Activated CD8-positive, alpha-beta memory T cell treated with anti-CD3 and anti-CD28 coated beads for 4 hours (primary cell): ENCODE data around the gene UNC13C.

Experiments
- DNase-seq, 2 donors: peaks; one replicate each; pipeline ENCODE4 v3.0.0-alpha.2; 2020; ENCODE audit warnings: low read depth in 2 of 2

UNC13C gene

DNA sequence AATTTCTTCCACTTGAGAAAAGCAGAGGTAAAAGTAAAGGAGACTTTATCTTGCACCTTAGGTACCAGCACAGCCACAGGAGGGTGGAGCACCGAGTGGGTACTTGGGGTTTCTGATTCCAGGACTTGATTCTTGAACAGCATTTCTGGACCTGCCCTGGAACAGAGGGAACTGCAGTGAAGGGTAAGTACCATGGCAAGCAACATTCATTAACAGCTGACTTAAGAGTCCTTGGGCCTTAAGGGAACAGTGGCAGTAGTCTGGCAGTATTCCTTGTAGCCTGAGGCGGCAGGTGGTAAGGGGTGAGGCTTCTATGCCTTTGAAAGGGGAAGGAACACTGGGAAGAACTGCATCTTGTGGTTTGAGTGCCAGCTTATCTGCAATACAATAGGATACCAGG, 666.6 kb downstream of the UNC13C start:
- DNase-seq: no peak

DNA sequence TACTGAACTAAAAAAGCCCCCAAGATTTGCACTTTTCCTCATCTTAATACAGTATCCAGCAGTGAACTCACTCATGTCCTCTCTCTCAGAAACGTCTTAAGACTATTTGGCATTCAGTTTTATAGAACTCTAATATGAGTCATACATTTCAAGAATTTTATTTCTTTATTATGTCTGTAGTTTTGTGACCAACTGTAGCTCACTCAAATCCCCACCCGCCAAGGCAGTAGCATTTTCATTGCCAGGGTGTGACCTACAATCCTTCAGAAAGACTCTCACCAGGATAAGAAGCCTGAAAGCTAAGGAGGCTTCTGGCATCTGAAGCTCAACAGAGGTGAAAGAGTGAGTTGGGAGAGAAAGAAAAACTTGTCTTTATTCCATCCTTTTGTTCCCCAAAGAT, 681.4 kb downstream of the UNC13C start:
- no peak for DNase-seq

DNA sequence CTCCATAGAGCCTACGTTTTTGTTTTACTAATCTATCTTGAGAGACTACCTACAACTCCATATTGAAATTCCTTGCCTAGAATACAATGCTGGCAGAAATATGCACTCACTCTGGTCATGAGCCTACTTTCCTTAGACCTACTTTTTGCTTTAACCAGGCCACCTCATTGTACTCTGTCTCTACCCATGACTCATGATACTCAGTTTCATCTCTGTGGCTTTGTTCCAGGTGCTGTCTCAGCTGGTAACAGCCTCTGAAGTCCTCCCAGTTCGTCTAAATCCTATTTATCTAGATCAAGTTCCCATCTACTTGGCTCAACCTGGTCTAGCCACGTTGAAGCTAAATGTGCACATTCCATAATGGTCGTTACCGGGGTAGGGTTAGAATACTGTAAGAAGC, 682.1 kb downstream of the UNC13C start:
- DNase-seq: no peak

DNA sequence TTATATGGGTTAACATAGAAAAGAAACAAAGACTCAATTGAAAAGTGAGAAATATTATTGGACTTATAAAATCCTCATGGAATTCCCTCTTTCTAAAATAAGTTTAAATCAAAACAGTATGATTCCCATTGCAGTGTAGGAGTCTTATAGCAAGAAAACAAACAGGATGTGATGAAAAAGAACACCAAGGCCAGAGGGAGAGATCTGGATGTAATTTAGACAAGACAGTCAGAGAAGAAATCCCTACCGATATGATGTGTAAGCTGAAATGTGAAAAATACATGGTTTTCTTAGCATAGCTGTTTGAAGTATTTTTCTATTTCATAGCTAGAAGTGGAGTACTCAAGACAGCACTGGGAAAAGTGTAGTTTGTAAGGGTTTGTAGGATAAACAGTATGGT, 697.0 kb downstream of the UNC13C start:
- DNase-seq: no peak

DNA sequence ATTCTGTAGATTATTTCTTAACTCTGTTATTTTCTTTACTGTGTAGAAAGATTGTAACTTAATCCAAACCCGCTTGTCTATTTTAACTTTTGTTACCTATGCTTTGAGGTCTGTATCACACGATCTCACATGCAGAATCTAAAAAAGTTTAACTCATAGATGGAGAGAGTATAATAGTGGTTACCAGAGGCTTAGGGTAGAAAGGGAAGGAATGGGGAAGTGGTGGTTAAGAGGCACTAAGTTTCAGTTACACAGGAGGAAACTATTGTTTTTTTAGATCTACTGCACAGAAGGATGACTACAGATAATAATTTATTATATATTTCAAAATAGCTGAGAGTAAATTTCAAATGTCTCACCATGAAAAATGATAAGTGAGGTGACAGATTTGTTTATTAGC, 703.3 kb downstream of the UNC13C start:
- DNase-seq: no peak
